Large intestine (tissue), 12 donors: Measurements from ENCODE around the gene ADH6. TPM values are rescaled to one million over a fixed set of nuclear protein-coding genes. Genes with fewer than 3 reads are reported as not detected.
"Not testable (repeated sequence)": the region's sequence is repeated elsewhere in the genome, so short reads cannot be mapped to it uniquely, and the experiment has no call there.

Experiments used
- DNase-seq, 2 donors: peaks; one replicate each; pipeline versions ENCODE4 v3.0.0 to v3.0.0-alpha.2; 2013
- H3K27ac ChIP-seq: one replicate; pipeline ENCODE4 v1.5.1; 2013; ENCODE audit warnings: low read length
- H3K27me3 ChIP-seq: 2 replicates; pipeline ENCODE4 v1.6.1; 2013; ENCODE audit warnings: low read length; ENCODE audit not compliant: control insufficient read depth, insufficient read depth
- H3K36me3 ChIP-seq: 2 replicates; pipeline ENCODE4 v1.6.1; 2013; ENCODE audit warnings: low read length; ENCODE audit not compliant: control insufficient read depth, insufficient read depth
- H3K4me1 ChIP-seq: one replicate; pipeline ENCODE4 v1.6.1; 2013; ENCODE audit warnings: low read length; ENCODE audit not compliant: control insufficient read depth, insufficient read depth
- H3K4me3 ChIP-seq: one replicate; pipeline ENCODE4 v1.5.1; 2013; ENCODE audit warnings: low read length
- H3K9me3 ChIP-seq: one replicate; pipeline ENCODE4 v1.6.1; 2013; ENCODE audit warnings: mild to moderate bottlenecking, low read depth, low read length, moderate library complexity; ENCODE audit not compliant: control insufficient read depth
- WGBS: methylation state at CpG from one replicate; pipeline ENCODE4 v1.1.5; 2013; ENCODE audit warnings: low lambda C conversion rate; ENCODE audit not compliant: insufficient coverage; 5-methylcytosine and 5-hydroxymethylcytosine counted together
- long read RNA-seq, 11 donors: transcript quantifications; one replicate each; lab custom pipeline, GENCODE V29; 2026
- polyA plus RNA-seq: library from polyadenylated mRNA; unstranded; fragments of 120-200 nt; gene quantifications from one replicate; pipeline ENCODE4 v1.2.1, GENCODE V29; 2013

Gene ADH6
- 2.8 TPM for polyA plus RNA-seq
- long read RNA-seq, donor 1 = 0 reads
- long read RNA-seq, donor 2 = 0 reads
- long read RNA-seq, donor 3 = 0 reads
- long read RNA-seq, donor 4 = 0 reads
- long read RNA-seq, donor 5 = 0 reads
- long read RNA-seq, donor 6 = 0 reads
- long read RNA-seq, donor 7, partial matches to known transcripts = 0 of 1 reads
- long read RNA-seq, donor 7, other reads (novel, unspliced or antisense) = 0 of 1 reads
- long read RNA-seq, donor 8 = 0 reads
- long read RNA-seq, donor 9 = 0 reads
- long read RNA-seq, donor 10, partial matches to known transcripts = 0 of 2 reads
- long read RNA-seq, donor 10, other reads (novel, unspliced or antisense) = 0 of 2 reads
- long read RNA-seq, donor 11 = 0 reads

GRCh38 chr4:99219072-99219471, at the start of gene ADH6:
ADH6 (minus strand) TSS chr4:99219246; CDS start chr4:99219152, 94 bp downstream.
- Histone ChIP-seq H3K27ac (no peak within 1 kb of the TSS), H3K4me1 (peaks cover 17% of the 10 kb centered on the region), H3K27me3 (no peaks in the 10 kb centered on the region), H3K9me3 (no peaks in the 10 kb centered on the region), H3K36me3 (no peaks in the 10 kb centered on the region), H3K4me3 (no peak within 1 kb of the TSS)
- peak; percentile 82 to 89 for DNase-seq
- 50% methylated on average over 1 of the region's 3 CpGs for WGBS

GRCh38 chr4:99264927-99265326, 45.9 kb upstream of the ADH6 start:
- H3K4me3 ChIP-seq = no peak overlapping the region
- no peaks in the 10 kb centered on the region for H3K27me3 ChIP-seq
- no peaks in the 10 kb centered on the region for H3K9me3 ChIP-seq
- H3K36me3 ChIP-seq = no peaks in the 10 kb centered on the region
- no peaks in the 10 kb centered on the region for H3K4me1 ChIP-seq
- no peak for DNase-seq
- H3K27ac ChIP-seq = no peak overlapping the region

GRCh38 chr4:99252746-99253145, 33.7 kb upstream of the ADH6 start:
- H3K27me3 ChIP-seq = no peaks in the 10 kb centered on the region
- no CpG with 5 or more reads among the region's 4 CpGs for WGBS

GRCh38 chr4:99248714-99249113, 29.7 kb upstream of the ADH6 start:
- H3K4me3 ChIP-seq = no peak overlapping the region
- 100% methylated on average over 1 of the region's 1 CpG for WGBS
- no peak for DNase-seq

More at GRCh38 chr4:99252746-99253145, 33.7 kb upstream of the ADH6 start:
- Histone ChIP-seq H3K4me3 (no peak overlapping the region), H3K27ac (no peak overlapping the region), H3K36me3 (no peaks in the 10 kb centered on the region), H3K9me3 (no peaks in the 10 kb centered on the region), H3K4me1 (no peaks in the 10 kb centered on the region)
- DNase-seq = no peak

GRCh38 chr4:99235955-99236354, 16.9 kb upstream of the ADH6 start:
- no peaks in the 10 kb centered on the region for H3K4me1 ChIP-seq
- no peak overlapping the region for H3K27ac ChIP-seq
- H3K27me3 ChIP-seq = no peaks in the 10 kb centered on the region
- no peaks in the 10 kb centered on the region for H3K9me3 ChIP-seq
- H3K4me3 ChIP-seq = no peak overlapping the region
- 82% methylated on average over 1 of the region's 1 CpG for WGBS
- no peak for DNase-seq
- no peaks in the 10 kb centered on the region for H3K36me3 ChIP-seq

More at GRCh38 chr4:99248714-99249113, 29.7 kb upstream of the ADH6 start:
- Histone ChIP-seq H3K27me3 (no peaks in the 10 kb centered on the region), H3K27ac (no peak overlapping the region), H3K36me3 (no peaks in the 10 kb centered on the region), H3K4me1 (no peaks in the 10 kb centered on the region), H3K9me3 (no peaks in the 10 kb centered on the region)

GRCh38 chr4:99234331-99235010, 15.4 kb upstream of the ADH6 start:
- no CpG with 5 or more reads among the region's 2 CpGs for WGBS
- no peaks in the 10 kb centered on the region for H3K36me3 ChIP-seq
- H3K4me1 ChIP-seq = no peaks in the 10 kb centered on the region

GRCh38 chr4:99233397-99233796, 14.4 kb upstream of the ADH6 start:
- not testable (repeated sequence) for H3K9me3 ChIP-seq, H3K27me3 ChIP-seq, H3K4me1 ChIP-seq, H3K36me3 ChIP-seq, H3K4me3 ChIP-seq, H3K27ac ChIP-seq
- 67% methylated on average over 1 of the region's 2 CpGs for WGBS
- peak in 1 of 2 donors; percentile 12 for DNase-seq

More at GRCh38 chr4:99234331-99235010, 15.4 kb upstream of the ADH6 start:
- Histone ChIP-seq H3K27me3 (no peaks in the 10 kb centered on the region), H3K4me3 (no peak overlapping the region), H3K27ac (no peak overlapping the region), H3K9me3 (no peaks in the 10 kb centered on the region)
- DNase-seq = no peak

- H3K27ac ChIP-seq, H3K4me1 ChIP-seq, DNase-seq, H3K4me3 ChIP-seq, H3K36me3 ChIP-seq, H3K9me3 ChIP-seq, H3K27me3 ChIP-seq: not testable (repeated sequence)
- 100% methylated on average over 1 of the region's 1 CpG for WGBS
Measured at GRCh38 chr4:99228706-99229105, 9.7 kb upstream of the ADH6 start.

GRCh38 chr4:99227646-99228045, 8.6 kb upstream of the ADH6 start:
- not testable (repeated sequence) for H3K27me3 ChIP-seq, H3K9me3 ChIP-seq, DNase-seq, H3K36me3 ChIP-seq, H3K4me1 ChIP-seq, H3K27ac ChIP-seq, H3K4me3 ChIP-seq
- WGBS = 100% methylated on average over 2 of the region's 4 CpGs

- 20% methylated on average over 1 of the region's 1 CpG for WGBS
- DNase-seq = peak in 1 of 2 donors; percentile 58
- Histone ChIP-seq H3K27me3 (no peaks in the 10 kb centered on the region), H3K27ac (no peak overlapping the region), H3K4me1 (peaks cover 17% of the 10 kb centered on the region), H3K9me3 (no peaks in the 10 kb centered on the region), H3K4me3 (no peak overlapping the region), H3K36me3 (no peaks in the 10 kb centered on the region)
Measured at GRCh38 chr4:99221980-99222379, 2.9 kb upstream of the ADH6 start.
